Stimulated activated CD4-positive, alpha-beta T cell treated with anti-CD3 and anti-CD28 coated beads, Interleukin-2, amount 100 ng/mL, for 48 hours (primary cell): ENCODE results near the gene PPP3CB.
"Not testable (repeated sequence)": the region's sequence is repeated elsewhere in the genome, so short reads cannot be mapped to it uniquely, and the experiment has no call there.

Source experiments
- DNase-seq, 2 donors: peaks; one replicate each; pipeline ENCODE4 v3.0.0-alpha.2; 2020

Gene PPP3CB

DNA sequence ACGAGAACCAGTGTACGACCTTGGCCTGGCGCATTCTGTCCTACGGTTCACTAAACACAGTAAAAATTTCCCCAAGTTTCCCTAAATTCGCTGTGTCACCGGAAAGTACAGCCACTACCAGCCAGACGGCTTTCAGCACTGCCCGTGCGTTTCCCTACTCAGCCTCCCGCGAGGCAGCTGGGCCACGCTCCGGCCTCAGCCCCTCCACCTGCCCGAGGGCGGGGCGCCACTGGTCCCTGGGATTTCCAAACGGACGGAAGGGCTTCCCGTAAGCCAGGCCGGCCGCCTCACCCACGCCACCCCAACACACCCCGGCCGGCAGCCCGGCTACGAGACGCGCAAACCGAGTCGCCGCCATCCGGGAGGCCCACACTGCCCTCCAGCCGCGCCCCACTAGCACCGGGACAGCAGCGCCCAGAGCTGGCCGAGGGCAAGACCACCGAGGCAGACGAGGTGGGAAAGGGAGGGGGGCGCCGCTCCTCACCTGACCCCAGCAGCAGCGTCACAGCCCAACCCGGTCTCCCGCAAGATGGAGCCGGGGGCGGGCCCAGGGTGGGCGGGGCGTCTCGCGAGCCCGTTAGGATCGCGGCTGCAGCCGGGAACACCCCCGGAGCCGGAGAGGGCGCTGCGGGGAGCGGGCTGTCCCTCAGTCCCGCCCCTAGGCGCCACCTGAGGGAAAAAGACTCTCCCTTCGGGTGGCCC lies 82.1 kb downstream of the PPP3CB start, which contains the start of gene ANXA7:
Gene ANXA7, minus strand, starts transcription at position 531 of the 702 bp plus-strand sequence. CDS start 13,202 bp downstream, outside the sequence.
- DNase-seq = peak; percentile 90 to 95

DNA sequence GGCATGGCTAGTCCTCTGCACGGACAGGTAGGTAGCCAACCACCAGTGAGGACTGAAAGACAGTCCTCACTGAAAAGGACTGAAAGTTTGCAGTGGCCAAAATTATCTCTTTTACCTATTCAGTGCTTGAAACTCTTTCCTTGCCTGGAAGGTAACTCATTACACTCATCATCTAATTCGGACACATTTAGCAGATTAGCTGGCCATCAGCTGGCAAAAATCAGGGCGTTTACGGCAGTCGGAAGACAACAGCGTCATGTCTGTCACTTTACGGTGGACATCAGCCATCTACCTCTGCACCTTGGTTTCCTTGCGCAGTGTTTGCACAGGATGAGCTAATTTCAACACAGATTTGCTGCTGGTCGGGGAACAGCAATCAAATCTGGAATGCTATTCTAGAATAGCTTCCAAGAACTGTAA lies 82.7 kb downstream of the PPP3CB start:
- peak in 1 of 2 donors; percentile 34 for DNase-seq

GRCh38 chr10:73410897-73411296 lies 84.9 kb downstream of the PPP3CB start:
- no peak for DNase-seq

DNA sequence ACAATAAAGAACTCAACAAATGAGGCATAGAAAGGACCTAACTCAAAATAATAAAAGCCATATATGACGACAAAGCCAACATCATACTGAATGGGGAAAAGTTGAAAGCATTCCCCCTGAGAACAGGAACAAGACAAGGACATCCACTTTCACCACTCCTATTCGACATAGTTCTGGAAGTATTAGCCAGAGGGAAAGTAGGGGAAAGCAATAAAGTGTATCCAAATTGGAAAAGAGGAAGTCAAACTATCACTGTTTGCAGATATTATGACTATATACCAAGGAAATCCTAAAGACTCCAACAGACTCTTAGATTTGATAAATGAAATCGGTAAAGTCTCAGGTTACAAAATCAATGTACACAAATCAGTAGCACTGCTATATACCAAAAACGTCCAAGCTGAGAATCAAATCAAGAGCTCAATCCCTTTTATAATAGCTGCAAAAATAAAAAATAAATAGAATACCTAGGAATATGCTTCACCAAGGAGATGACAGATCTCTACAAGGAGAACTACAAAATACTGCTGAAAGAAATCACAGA lies 86.8 kb downstream of the PPP3CB start:
- DNase-seq = no peak

DNA sequence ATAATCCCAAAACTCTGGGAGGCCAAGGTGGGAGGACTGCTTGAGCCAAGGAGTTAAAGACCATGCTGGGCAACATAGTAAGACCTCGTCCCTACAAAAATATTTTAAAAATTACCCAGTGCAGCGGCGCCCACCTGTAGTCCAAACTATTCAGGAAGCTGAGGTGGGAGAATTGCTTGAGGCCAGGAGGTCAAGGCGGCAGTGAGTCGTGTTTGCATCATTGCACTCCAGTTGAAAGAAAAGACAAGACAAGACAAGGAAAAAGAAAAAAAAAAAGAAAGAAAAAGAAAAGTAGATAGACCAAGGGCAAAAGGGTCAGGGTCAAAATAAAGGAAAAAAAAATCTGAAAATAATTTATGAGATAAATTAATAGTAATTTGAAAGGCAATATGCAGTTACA lies 87.8 kb downstream of the PPP3CB start:
- DNase-seq = no peak

DNA sequence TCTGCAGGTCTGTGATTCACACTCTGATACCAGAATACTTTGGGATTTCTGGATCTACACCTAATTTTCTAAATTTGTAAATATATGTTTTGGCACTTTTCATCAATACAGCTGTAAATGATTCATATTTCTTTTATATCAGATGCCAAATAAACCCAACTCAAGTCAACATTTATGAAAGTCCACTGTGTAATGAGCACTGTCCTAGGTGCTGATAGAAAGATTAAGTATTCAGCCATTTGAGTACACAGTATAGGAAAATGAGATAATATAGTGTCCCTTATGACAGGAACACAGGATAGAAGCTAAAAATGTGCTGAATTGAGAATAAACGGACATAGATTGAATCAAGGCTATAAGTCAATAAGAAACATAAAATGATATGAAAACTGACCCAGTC lies 88.3 kb downstream of the PPP3CB start:
- DNase-seq = no peak

GRCh38 chr10:73406846-73407245 lies 89.0 kb downstream of the PPP3CB start:
- DNase-seq = no peak

DNA sequence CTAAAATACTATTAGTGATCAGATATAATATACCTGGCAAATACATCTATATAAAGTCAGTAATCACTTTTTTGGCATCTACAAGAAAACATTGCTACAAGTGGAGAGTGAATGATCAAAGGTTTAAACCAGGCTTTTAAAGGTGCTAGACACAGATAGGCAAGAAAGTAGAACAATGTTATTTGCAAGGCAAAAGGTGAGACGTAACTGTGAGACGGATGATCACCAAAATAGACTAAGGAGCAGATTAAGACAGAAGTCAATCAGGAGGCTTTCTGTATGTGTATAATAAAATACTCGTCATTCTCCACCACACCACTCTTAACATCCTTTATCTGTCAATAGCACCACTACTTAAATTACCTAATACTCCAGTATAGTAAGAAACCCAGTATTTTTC lies 90.3 kb downstream of the PPP3CB start:
- DNase-seq = no peak

DNA sequence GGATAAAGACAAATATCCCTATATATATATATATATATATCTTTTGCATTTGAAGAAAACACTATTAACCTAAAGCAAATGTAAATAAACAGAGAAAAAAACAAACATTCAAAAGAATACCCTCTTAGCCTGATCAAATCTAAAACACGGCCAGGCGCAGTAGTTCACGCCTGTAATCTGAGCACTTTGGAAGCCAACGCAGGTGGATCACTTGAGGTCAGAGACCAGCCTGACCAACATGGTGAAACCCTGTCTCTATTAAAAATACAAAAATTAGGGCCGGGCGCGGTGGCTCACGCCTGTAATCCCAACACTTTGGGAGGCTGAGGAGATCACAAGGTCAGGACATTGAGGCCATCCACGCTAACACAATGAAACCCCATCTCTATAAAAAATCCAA lies 91.1 kb downstream of the PPP3CB start:
- DNase-seq = no peak

DNA sequence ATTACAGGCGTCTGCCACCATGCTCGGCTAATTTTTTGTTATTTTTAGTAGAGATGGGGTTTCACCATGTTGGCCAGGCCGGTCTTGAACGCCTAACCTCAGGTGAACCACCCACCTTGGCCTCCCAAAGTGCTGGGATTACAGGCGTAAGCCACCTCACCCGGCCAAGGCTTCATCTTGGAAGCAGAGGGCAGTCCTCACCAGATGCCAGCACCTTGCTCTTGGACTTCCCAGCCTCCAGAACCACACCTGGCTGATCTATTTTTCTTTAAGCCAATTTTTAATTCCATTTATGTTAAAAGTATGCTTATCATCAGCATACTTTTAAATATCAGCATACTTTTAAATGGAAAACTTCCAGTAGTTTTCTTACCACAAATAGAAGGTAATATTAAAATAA lies 94.2 kb downstream of the PPP3CB start:
- DNase-seq = no peak

DNA sequence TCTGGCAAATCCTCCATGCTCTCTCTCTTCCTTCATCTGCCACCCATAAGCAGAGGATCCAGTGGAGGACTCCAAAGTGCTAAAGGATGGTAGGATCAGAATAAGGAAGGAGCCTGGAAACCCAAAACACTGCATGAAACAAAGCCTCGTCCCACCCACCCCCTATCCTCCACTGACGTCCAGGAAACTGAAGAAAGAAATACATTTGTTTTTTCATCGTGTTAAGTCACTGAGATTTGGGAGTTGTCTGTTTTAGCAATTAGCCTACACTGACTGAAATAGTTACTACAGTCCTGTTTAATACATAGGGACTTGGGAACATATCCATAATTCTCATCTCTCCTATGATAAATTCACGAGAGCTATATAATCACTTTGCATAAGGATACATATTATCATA lies 96.8 kb downstream of the PPP3CB start:
- no peak for DNase-seq

DNA sequence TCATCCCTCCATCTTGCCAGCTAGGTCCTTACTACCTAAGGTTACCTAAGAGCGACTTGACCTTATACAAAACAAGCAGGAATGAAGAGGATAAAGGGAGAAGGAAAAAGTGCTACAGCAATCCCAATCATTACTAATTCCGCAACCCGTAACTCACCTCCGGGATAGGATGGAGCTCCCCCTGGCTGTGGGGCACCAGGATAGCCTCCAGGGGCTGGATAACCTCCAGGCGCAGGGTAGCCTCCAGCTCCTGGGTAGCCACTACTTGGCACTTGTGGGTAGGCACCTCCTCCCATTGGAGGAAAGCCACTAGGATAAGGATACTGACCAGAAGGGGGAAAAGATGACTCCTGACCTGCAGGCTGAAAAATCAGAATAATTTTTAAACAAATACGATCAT lies 97.8 kb downstream of the PPP3CB start:
- DNase-seq = no peak

- DNase-seq = not testable (repeated sequence)
Observed at GRCh38 chr10:73394325-73394724, 101.5 kb downstream of the PPP3CB start.

- DNase-seq = no peak
Observed at GRCh38 chr10:73388228-73388627, 107.6 kb downstream of the PPP3CB start.

- DNase-seq = no peak
Observed at GRCh38 chr10:73386583-73386982, 109.2 kb downstream of the PPP3CB start.
